ENCODE measurements around the gene ZNF185.

- TF ChIP-seq, protein P1, sequence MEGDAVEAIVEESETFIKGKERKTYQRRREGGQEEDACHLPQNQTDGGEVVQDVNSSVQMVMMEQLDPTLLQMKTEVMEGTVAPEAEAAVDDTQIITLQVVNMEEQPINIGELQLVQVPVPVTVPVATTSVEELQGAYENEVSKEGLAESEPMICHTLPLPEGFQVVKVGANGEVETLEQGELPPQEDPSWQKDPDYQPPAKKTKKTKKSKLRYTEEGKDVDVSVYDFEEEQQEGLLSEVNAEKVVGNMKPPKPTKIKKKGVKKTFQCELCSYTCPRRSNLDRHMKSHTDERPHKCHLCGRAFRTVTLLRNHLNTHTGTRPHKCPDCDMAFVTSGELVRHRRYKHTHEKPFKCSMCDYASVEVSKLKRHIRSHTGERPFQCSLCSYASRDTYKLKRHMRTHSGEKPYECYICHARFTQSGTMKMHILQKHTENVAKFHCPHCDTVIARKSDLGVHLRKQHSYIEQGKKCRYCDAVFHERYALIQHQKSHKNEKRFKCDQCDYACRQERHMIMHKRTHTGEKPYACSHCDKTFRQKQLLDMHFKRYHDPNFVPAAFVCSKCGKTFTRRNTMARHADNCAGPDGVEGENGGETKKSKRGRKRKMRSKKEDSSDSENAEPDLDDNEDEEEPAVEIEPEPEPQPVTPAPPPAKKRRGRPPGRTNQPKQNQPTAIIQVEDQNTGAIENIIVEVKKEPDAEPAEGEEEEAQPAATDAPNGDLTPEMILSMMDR (conservative IDR thresholded peaks at IDR 0.05): no peak
- TF ChIP-seq EZH2 (IDR thresholded peaks at IDR 0.05; ENCODE audit: low read depth): no peak
Measured at GRCh38 chrX:152886716-152887115, 11.2 kb upstream of the ZNF185 start.

Measured in PC-9 (cell line).